NCI-H1417 (cell line): Measurements from ENCODE around the gene SLC1A4.
"Not testable (repeated sequence)": the region's sequence is repeated elsewhere in the genome, so short reads cannot be mapped to it uniquely, and the experiment has no call there.

Experiments
- DNase-seq, 3 experiments: peaks; one replicate each; lab custom pipeline; 2025; lab: John Stamatoyannopoulos, UW

The SLC1A4 gene

DNA sequence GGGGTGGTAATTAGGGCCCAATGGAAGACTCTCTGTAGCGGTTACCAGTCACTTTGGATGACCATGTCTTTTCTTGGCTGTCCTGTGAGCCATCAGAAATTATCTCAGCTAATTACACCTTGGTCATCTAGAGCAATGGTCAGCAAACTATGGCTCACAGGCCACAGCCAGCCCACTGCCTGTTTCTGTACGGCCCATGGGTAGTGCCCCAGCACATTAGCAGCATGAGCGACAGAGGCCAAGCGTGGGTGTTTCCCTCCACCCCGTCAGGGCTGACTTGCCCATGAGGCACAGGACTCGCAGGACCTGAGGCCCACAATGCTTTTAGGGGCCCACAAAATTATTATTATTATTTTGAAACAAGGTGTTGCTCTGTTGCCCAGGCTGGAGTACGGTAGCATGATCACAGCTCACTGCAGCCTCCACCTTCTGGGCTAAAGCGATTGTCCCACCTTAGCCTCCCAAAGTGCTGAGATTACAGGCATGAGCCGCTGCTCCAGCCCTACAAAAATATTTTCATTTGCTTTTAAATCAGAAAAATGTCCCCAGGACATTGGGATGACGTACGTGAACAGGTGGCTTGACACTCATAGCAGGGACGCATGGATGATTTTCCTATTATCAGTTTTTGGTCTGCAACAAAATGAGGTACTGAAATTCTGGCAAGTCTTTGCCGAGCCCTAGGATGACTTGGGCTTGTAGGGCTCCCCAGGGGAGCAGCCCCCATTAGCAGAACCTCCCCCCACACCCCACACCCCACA, 37.7 kb downstream of the SLC1A4 start:
- DNase-seq, result no peak

DNA sequence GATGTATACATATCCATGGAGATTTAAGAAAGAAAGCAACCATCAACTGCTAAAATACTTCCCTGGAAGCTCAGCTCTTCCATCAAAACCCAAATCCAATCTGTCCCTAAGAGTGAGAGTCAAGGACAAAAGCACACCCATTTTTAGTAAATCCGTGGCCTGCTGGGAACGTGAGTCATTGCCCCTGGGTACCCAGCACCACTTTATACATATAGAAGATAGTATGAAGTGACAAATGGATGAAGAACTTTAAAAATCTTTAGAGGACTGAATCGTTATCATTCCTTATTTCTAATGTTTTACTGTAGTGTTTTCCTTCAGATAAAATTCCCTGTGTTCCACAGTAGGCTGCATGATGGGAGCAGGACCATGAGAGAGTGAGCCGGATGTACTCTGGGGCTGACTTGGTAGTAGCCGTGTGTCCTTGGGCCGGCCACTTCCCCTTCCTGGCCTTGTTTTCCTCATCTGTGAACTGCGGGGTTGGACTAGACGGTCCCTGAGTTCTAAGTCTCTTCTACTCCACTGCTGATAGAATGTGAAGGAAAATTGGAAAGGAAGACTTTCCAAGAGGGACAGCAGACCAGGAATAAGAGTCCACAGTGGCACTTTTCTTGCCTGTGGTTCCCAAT, 38.5 kb downstream of the SLC1A4 start:
- DNase-seq, result no peak

DNA sequence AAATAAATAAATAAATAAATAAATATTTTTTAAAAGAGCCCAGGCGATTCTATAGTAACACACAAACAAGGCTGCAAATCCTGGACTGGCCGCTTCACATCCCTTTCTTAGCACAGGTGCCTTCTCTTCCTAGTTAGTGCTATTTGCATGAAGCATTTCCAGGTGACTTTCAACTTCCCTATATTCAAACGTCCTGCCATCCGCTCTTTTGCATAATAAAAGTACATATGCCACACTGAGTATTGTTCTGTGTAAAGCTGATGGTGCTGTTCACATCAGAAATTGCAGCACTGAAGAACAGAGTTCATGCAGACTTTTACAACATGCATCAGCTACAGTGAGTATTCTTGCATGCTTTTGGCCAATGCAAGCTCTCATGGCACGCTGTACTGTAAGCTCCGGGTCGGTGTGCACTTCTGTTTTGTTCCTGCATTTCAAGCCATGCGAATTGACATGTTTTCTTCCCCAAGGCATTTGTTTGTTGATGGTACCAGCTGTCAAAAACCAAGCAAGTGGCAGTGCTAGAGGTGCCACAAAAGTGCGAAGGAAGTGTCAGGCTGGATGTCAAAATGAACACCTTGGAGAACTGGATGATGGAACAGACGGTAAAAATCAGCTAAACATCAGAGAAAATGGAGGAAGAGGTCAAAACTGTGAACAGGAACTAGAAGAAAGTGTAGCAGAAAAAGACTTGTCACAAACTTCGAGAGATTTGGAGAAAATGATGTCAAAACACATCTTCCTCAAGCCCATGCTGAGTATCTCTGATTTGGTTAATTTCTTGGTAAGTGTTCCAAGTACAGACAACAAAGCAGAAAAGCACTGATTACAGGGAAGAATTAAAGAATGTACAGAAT, 41.5 kb downstream of the SLC1A4 start:
- DNase-seq, result no peak

- peak in 2 of 3 experiments; percentile 57 to 77 for DNase-seq
Observed at GRCh38 chr2:65031341-65032018, 42.3 kb downstream of the SLC1A4 start.

DNA sequence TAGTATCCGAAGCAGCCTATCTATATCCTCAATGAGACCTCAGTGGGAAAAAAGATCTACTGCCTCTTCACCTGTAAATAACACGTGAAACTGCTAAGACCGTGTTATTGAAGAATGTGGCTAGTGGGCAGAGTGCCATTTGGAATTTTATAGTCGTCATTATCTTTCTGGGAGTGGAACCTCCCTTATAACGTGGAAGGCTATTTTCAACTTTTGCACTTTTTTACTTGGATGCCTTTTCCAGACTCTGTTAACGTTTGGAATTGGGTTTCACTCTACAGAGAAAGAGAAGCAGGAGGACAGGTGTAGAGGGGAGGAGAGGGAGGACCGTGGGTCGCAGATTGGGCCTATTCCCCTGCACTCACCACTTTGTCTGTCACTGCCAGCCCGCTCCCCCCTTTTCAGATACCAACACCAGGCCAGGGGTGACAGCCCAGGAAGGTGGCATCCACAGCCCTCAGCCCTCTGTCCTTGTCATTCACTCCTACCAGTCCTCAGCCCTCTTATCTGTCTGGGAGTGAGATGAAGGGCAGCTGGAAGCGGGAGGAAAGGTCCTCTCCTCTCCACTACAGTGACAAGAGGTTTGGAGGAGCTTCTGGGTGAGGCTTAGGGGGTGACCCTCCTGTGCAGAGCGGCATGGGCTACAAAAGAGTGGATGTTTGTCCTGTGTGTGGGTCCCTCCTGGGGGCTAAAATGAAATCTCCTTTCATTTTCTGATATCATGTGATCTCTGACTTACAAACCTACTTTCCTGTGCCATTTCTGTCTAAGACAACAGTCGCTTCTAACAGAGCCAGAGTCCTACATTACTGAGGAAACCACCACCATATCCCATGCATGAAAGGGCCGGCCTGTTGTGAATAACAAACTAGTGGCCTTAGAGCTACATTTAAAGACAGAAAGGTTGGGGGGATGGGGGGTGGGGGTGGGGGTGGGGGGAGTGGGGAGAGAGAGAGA, 43.1 kb downstream of the SLC1A4 start:
- DNase-seq, result peak in 1 of 3 experiments; percentile 32

DNA sequence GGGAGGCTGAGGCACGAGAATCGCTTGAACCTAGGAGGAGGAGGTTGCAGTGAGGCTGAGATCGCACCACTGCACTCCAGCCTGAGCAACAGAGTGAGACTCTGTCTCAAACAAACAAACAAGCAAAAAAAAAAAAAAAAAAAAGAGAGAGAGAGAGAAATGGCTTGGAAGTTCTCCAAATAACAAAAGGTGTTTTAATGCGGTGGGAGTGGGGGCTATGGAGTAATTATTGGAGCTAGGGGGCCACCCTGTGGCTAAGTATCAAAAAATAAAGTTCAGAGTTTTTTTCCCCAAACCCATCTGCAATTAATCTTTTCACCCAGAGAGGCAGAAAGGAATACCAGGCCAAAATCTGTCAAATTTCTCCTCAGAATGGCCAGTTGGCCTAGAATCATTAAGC, 44.0 kb downstream of the SLC1A4 start:
- peak in 2 of 3 experiments; percentile 7 to 31 for DNase-seq

DNA sequence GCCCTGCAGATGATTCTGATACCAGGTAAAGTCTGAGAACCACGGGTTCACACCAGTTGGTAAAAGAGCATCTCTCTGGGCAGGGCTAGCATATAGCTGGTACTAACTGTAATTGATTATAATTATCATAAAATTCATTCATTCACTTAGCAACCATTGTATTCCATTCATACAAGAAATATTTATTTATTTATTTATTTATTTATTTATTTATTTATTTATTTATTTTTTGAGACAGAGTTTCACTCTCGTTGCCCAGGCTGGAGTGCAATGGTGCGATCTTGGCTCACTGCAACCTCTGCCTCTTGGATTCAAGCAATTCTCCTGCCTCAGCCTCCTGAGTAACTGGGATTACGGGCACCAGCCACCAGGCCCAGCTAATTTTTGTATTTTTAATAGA, 44.5 kb downstream of the SLC1A4 start:
- DNase-seq, result not testable (repeated sequence)

GRCh38 chr2:65035351-65035943, 46.2 kb downstream of the SLC1A4 start:
- DNase-seq, result peak in 2 of 3 experiments; percentile 43 to 70

GRCh38 chr2:65037178-65037577, 48.0 kb downstream of the SLC1A4 start:
- DNase-seq, result no peak

DNA sequence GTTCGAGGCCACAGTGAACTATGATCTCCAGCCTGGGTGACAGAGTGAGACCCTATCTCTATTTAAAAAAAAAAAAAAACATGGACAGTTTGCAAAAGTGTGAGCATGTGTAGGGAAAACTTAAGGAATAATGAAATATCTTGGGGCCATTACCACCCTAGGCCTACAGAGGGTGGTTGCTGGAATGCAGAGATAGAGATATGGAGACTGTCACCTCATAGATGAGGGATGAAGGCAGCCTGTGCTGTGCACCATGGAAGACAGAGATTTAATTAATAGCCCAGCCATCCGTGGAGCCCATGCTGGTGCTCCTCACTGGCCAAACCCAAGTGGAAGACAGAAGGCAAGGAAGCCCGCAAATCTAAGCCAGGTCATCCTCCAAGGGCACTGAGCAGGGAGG, 50.4 kb downstream of the SLC1A4 start:
- DNase-seq, result no peak

GRCh38 chr2:65040400-65041261, 51.4 kb downstream of the SLC1A4 start:
- peak; percentile 71 to 94 (median 88) for DNase-seq

- no peak for DNase-seq
Observed at GRCh38 chr2:65043001-65043400, 53.8 kb downstream of the SLC1A4 start.

GRCh38 chr2:65044097-65044735, 55.0 kb downstream of the SLC1A4 start:
- no peak for DNase-seq

DNA sequence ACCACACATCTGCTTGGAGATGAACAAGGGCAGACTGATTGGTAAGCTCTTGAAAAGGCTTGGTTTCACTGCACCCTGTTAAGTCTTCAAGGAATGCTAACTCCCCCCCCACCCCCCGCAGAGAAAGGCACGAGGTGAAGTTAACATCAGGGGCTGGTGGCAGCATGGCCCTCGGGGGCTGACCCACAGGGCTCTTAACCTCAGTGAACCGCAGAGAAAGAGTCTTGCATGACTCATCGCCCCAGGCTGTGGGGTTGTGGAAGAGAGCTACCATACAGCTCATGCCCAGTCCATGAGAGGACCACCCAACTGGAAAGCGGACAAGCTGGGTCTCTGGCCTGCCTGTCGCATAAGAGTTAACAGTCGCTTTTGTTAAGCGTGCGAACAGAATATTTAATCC, 56.5 kb downstream of the SLC1A4 start:
- DNase-seq, result no peak

DNA sequence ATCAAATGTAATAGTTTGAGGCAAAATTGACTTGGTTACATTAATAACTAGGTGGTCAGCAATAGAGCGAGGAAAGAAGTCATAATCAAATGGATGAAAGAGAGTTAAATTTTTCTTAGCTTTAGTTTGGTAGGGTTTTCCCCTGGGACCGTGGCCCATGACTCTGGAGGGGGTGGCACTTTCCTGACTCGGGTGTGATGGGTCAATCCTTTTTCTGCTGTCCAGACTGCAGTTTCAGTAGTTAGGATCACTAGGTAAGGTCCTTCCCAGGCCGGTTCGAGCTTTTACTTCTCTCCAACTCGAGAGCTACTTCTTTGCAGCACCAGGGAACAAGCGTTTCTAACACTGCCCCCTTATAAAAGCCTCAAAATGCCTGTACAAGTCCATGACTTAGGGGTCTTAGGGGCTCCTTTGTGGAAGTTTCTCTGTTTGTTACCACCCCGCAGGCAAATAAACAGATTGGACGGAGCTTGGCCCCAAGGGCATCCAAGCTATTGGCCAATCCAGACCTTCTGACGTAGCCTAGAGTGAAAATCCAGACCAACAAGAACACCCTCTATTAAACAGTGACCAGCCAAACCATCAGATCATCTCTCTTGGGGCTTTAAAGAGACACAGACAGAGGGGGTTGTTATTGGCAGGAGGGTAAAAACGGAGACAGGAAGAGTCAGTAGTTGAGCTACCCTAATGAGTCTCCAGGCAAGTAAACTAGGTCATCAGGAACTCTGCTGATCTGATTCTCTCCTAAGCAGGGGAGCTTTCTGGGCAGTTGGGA, 57.6 kb downstream of the SLC1A4 start:
- DNase-seq, result no peak

GRCh38 chr2:65049010-65049639, 59.9 kb downstream of the SLC1A4 start:
- peak; percentile 52 to 83 (median 71) for DNase-seq

DNA sequence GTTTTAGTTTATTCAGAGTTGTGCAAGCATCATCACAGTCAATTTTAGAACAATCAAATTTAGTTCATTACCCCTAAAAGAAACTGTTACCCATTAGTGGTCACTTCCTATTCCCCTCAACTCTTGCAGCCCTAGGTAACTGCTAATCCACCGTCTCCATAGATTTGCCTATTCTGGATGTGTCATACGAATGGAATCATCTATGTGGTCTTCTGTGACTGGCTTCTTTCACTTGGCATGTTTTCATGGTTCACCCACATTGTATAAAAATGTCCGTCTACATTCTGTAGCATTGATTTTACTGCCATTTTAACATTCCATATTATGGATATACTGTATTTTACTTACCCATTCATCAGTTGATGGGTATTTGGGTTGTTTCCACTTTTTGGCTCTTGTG, 61.7 kb downstream of the SLC1A4 start:
- no peak for DNase-seq

- DNase-seq, result no peak
Observed at GRCh38 chr2:65053199-65053598, 64.0 kb downstream of the SLC1A4 start.
